HUDEP-2 (cell line): ENCODE data around the gene NAALAD2.
"Not testable (repeated sequence)": the region's sequence is repeated elsewhere in the genome, so short reads cannot be mapped to it uniquely, and the experiment has no call there.

Experiments used
- DNase-seq, 76 experiments: peaks; one replicate each; lab custom pipeline; 2025; ENCODE audit not compliant: unreplicated experiment in 76 of 76; lab: John Stamatoyannopoulos, UW

The NAALAD2 gene

DNA sequence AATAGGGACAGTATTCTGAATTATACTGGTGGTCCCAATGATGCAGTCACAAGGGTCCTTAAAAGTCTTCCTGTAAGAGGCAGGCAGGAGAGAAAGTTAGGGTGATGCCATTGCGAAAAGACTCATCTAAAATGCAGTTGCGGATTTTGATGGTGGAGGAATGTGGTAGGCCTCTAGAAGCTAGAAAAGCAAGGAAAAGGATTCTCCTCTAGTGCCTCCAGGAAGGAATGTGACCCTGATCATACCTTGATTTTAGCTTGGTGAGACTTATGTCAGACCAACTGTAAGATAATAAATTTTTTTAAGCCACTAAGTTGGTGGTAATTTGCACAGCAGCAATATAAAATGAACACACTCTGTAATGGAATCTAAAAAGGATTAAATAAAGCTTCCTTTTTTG, 54.5 kb downstream of the NAALAD2 start:
- no peak for DNase-seq

DNA sequence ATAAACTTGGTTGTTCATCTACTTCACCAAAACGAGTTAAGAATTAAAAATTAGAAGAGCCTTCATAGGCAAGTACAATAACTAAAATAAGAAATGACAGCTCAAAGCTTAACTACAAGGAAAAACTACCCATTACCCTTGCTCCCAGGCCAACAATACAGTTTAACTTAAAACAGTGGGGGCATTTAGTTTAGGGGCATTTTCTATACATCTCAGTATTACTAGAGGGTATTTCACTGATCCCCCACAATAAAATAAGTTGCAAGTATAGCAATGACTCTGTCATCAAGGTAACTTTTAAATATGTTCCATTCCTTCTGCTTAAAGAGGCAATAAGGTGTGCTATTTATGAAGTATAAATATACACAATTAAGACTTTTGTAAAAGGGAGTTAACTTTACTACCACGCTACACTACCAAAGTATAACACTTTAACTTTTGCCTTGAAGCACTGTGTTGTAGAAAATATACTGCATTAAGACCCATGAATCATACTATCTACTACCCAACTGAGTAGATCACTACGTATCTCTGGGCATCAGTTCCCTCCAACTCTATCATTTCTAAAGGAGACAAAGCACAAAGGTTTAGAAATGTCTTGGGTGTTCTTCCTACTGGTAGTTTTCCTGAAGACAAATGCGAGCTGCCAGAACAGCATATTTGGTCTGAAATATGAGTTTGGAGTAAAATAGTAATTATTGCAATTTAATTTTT, 58.6 kb downstream of the NAALAD2 start:
- no peak for DNase-seq

DNA sequence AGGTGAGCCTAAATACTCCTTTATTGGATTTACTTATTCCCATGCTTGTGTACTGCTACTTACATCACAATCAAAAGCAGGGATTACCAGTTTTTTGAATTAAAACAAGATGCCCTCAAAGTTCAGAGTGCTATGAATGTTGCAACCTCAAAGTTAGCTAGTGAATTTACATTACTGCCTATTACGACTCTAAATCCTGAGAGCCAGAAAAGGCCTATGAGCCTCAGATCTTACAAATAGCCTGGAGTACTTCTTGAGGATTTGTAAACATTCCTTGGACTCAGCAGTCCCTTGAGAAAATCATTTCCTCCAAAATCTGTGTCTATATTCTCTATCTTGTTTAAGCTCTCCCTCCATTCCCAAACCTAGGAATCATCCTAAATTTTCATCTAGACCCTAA, 62.9 kb downstream of the NAALAD2 start:
- no peak for DNase-seq

DNA sequence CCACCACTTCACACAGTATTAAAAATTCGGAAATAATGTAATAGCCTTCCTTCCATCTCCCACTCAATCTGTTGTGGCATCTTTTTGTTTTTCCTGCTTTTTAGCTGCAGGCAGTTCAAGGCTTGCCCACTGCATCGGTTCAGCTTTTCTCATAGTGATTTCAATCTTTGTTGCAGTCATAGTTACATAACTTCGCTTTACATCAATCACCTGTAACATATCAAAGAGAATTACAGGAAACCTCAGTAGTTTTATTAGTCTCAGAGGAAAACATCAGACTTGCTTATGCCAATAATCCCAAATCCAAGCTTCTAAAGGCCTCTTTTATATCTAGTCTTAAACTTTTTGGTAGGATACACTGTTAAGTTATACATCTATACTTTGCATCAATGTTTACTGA, 67.9 kb downstream of the NAALAD2 start:
- no peak for DNase-seq

DNA sequence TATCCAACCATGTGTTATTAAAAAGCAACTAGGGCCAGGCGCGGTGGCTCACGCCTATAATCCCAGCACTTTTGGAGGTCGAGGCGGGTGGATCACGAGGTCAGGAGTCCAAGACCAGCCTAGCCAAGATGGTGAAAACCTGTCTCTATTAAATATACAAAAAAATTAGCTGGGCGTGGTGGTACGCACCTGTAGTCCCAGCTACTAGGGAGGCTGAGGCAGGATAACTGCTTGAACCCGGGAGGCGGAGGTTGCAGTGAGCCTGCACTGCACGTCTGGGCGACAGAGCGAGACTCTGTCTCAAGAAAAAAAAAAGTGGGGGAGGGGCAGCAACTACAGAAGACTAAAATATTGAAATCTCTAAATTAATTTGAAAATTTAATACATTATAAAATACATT, 69.9 kb downstream of the NAALAD2 start:
- no peak for DNase-seq

DNA sequence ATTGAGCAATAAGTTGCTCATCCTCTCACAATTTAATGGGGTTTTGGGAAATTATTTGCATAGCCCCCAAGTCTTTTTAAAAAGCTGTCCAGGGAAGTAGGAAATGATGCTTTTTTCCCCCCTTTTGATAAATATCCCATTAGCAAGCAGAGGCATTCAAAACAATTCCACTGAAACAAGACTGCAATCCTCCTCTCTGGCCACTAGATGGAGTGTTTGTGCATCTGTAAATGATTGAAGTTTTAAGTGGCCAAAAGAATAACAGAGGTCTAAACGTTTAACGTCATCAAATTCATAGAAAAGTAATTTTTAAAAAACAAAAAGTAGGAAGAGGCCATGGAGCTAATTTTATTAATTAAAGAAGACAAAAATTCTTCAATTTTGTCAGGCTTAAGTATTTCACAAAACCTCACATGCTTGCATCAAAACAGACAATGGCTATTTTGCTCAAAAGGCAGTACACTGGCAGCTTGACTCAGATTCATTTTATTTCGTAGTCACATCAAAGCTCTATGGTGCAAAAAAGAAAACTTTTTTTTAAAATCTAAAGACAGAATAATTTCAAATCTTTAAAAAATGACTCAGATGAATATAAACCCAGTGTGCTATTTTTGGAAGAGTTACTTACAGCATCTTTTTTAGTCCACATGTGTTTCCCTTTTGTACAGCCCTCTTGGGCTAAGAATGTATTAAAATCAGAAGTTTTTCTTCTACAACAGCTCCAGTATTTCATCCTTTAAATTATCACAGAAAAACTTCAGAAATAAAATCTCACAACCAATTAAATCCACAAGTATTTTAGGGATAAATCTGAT, 70.6 kb downstream of the NAALAD2 start:
- peak in 16 of 76 experiments; percentile 4 to 57 (median 36) for DNase-seq

DNA sequence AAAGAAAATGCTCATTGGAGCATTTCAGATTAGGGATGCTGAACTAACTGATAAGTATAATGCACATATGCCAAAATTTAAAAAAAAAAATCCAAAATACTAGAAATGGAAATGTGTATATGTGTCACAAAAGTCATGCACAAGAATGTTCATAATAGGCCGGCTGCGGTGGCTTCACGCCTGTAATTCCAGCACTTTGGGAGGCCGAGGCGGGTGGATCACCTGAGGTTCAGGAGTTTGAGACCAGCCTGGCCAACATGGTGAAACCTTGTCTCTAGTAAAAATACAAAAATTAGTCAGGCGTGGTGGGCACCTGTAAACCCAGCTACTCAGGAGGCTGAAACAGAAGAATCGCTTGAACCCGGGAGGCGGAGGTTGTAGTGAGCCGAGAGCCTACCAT, 73.5 kb downstream of the NAALAD2 start:
- not testable (repeated sequence) for DNase-seq

DNA sequence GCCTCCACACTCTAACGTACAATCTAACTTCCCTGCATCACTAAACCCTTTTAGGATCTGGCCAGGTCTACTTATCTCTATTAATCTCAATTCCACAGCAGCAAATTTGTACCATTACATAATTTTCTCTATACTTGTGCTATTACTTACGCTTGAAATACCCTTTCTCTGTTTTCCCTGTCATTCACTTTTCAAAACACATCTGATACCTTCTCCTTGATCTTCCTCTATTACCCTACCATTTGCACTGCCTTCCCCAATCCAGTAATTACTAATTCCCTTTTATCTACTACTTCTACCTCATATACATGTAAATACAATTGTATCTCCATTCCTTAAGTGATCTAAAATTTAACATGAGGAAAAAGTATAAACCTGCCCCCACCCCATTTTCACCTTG, 74.4 kb downstream of the NAALAD2 start:
- DNase-seq: no peak

DNA sequence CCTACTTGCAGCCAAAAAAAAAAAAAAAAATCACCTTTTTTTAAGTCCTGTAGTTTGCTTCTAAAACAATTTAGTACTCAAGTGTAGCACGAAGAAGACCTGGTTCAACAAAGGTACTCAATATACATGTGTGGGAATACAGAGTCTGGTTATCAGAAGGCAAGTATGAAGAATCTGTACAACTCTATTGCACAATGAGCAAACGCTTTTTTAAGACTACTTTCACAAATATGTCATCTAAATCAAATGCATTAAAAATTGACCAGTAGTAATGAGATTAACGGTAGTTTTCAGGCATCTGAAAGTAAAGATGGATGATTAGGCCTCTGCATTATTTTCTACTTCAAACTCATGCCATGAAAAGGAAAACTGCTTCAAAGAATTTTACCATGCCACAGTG, 78.9 kb downstream of the NAALAD2 start:
- DNase-seq: no peak

DNA sequence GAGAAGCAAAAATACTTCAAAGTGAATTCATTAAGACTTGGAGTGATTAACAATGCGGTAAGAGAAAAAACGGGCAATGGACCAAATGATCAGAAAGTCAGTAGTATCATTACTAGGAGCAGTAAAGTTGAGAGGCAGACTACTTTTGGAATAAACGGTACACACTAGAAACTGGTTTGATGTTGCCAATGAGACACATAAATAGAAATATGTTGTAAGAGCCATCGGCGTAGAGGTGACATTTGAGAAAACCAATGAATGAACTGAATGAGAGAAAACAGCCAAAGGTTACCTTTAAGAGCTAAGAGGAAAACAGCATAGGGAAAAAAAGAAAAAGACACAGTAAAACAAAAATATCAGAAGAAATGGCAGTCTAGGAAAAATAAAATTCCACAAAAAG, 82.1 kb downstream of the NAALAD2 start:
- DNase-seq: no peak

DNA sequence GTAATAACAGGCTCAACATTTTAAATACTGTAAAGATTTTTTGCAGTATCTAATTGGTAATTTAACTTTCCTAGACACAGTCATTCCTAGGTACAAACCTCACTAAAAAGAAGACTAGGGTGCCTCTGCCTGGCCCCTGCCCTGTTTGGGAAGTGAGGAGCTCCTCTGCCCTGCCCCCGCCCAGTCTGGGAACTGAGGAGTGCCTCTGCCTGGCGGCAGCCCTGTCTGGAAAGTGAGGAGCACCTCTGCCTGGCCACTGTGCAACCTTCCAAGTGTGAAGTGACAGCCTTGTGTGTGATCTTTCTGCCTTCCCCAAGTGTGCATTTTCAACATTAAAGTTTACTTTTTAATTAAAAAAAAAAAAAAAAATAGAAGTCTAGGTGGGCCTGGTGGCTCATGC, 84.1 kb downstream of the NAALAD2 start:
- DNase-seq: peak in 2 of 76 experiments; percentile 3 to 4

DNA sequence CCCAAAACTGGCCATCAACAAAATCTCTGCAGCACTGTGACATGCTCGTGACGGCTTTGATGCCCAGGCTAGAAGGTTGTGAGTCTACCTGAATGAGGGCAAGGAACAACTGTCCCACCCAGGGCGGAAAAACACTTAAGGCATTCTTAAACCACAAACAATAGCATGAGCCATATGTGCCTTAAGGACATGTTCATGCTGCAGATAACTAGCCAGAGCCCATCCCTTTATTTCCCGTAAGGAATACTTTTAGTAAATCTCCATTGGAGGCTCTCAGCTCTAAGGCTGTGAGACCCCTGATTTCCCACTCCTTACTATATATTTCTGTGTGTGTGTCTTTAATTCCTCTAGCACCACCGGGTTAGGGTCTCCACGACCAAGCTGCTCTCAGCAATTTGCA, 85.0 kb downstream of the NAALAD2 start:
- DNase-seq: no peak

DNA sequence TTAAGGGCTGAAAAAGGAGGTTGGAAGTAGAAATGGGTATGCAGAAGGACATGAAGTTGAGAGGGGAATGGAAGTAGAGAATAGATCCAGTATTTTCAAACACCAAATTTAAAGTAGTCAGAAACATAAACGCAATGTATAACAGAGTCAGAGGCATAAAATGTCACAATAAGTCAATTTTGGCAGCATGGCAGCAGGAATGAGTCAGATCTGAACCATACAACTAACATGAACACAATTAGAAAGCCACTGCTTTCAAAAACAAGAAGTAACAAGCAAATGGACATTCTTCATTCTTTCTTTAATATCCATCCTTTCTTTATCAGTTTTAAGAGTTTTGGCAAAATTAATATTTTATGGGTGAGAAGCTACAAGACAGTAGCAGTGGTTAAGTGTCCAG, 85.9 kb downstream of the NAALAD2 start:
- no peak for DNase-seq

DNA sequence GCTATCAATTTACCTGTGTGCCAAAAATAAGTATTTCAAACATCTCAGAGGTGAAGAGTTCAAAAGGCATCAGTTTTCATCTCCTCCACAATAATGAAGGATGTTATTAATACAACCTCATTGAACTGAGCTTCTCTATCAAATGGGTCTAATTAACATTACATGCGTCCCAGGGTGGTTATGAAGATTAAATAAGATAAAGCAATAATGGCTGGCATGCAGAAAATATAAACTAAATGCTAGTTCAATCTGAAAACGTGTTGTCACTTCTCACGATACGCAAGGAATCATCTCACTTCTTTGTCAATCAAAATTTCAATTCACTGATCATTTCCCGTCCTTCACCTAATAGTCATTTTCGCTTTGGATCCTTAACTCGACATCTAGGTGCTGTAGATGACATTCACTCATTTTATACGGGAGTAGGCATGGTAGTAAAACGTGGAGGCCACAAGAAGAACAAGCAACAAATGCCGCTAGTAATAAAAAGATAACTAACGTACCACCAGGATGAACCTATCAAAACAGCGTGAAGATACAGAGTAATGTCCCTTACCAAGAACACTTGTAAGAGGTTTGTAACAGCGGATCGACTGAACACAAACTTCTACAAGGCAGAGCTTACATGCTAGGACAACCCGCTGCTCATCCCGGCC, 87.5 kb downstream of the NAALAD2 start:
- peak in 3 of 76 experiments; percentile 3 to 26 (median 7) for DNase-seq

DNA sequence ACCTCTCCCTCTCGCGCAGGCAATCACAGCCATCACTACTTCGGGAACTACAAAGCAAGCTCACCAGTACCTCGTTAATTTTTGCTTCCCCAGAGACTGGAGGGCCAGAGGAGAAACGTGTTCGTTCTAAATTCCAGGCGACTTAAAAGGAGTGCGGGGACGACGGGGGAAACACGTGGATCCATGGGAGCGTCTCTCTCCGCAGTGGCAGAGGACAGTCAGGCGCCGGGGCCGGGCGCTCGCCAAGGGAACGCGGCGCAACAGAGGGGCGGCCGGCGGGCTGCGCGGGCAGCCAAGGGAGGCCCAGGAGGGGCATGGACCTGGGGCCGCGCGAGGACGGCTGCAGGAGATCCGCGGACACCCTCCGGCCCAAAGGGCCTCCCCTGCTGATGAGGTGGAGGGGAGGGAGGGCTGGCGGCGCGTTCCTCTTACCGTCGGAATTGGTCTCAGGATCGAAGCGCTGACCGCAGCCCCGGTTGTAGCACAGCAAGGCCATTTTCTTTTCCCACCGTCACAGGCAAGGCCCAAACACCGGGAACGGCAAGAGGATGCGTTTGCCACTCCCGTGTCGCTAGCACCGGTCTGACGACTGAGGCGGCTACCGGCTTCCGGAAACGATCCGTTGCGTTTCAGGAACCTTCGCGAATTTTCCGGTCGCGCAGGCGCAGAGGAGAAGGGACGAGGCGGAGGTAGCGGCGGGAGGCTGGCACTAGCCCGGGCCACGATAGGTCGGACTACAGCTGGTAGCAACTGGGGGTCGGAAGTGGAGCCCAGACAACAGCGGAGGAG, 88.2 kb downstream of the NAALAD2 start, which contains the start of gene CHORDC1:
Gene CHORDC1 (minus strand): TSS at position 591 of the 789 bp plus-strand sequence. CDS start 95 bp downstream, at position 496.
- peak; percentile 4 to 89 (median 78) for DNase-seq

DNA sequence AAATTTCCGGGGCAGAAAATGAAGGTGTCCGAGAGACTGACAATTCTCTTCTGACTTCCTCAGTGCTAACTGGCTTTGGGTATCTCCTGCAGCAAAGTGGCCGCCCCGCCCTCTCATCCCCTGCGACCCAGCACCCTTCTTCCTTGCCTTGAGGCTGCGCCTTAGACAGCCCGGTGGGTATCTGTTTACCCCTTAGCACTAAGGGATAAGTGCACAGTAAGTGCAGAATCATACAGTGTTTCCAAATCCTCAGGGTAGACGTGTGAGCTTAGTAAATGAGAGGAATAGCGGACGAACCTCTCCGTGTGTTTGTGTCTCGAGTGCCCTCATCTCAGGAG, 88.8 kb downstream of the NAALAD2 start:
- peak in 2 of 76 experiments; percentile 34 to 68 for DNase-seq

DNA sequence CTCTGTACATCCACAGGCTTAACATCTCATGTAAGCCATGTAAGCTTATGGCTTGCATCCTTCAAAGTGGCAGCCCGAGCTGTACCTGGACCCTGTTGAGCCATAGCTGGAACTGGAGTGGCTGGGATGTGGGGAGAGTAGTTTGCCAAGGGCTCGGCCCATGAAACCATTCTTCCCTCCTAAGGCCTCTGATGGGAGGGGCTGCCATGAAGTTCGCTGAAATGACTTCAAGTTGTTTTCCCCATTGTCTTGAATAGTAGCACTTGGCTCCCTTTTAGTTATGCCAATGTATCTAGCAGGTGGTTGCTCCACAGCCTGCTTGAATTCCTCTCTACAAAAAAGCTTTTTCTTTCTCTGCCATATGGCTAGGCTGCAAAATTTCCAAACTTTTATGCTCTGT, 93.6 kb downstream of the NAALAD2 start:
- no peak for DNase-seq

DNA sequence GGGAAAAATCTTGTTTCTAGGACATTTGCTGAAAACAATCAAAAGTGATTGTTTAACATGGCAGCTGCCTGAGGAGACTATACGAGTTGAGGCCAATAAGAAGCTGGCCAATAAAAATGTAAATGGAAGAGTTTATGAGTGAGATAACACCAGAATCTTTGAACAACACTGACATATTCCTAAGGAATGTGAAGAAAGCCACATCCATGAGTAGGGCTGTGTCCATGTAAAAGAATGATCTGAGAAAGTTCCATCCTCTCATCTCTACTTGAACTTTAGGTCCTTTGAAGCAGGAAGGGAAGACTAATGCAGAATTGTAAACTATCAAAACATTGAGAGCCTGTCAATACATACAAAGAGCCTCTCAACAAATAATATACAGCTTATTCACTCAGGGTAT, 95.3 kb downstream of the NAALAD2 start:
- no peak for DNase-seq

DNA sequence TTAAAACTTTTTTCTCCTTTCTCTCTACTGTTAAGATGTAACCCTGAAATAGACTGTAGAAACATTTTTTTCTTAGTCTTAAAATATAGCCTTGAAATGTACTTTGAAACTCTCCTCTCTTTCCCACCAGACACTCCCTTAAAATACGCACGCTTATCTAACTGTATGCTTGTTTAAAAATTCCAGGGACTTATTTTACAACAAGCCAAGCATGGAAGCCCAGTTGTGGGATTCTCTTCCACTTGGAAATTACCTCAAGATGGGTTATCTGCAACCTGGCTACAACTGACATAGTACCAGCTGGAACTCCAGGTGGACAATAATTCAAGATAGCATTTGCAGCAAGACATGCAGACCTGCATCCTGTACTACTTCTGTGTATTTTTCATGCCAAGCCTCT, 100.5 kb downstream of the NAALAD2 start:
- DNase-seq: no peak

DNA sequence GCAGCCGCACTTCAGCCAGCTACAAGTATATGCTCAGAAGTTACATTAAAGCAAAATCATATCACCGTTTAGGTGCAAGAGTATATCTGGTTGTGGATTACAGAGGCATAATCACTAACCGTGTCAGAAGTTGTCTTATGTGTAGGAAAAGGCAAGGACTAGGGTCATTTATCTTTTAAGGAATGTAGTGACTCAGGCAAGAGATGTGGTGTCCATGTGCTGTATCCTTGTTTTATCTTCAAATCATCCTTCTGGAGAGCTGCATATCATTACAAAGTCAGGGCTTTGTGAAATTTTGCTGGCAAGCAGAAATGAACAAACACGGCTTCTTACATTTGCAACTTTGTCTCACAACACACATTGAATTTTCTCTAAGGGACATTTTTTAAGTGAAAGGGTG, 101.1 kb downstream of the NAALAD2 start:
- no peak for DNase-seq

DNA sequence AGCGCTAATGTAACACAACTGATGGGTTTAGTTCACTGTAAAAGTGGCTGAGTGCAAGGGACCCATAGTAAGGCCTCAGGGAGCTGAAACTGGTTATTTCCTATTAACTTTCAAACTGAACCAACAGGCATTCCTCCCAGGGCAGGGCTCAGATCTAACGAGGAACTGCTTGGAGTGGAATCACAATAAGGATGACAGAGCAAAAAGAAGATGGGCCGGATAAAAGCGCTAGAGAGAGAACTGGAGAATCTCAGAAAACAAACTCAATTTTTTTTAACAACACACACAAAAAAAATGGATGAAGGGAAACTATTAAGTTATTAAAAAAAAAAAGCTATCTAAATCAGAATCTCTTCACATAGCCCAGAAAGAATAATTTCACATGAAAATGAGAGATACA, 102.5 kb downstream of the NAALAD2 start:
- no peak for DNase-seq
